Vagina (tissue), 2 donors: Measurements from ENCODE around the gene KMT2E.

ENCODE experiments used
- CTCF ChIP-seq, 3 experiments: fragments of 450-650 bp in 2 of 3; fragments of 200-600 bp in 1 of 3; sonication (generic) in 1 of 3; IDR thresholded peaks; one replicate each; pipeline ENCODE4 v1.5.1; 2017 to 2019; ENCODE audit warnings: antibody characterized with exemption in 3 of 3, mild to moderate bottlenecking in 2 of 3, moderate library complexity in 2 of 3
- POLR2A ChIP-seq, 2 donors: fragments of 450-650 bp; IDR thresholded peaks; one replicate each; pipeline ENCODE4 v1.6.1; 2017; ENCODE audit warnings: antibody characterized with exemption in 2 of 2, mild to moderate bottlenecking in 2 of 2, moderate library complexity in 2 of 2

GRCh38 chr7:105055084-105055483 is 41.1 kb downstream of the KMT2E start:
- TF ChIP-seq POLR2A (IDR thresholded peaks at IDR 0.05) (no peak), CTCF (IDR thresholded peaks at IDR 0.05) (no peak)
